MM.1S (cell line): ENCODE measurements around the gene TRAPPC6A.

ENCODE experiments used
- DNase-seq: peaks from one replicate; pipeline ENCODE4 v3.0.0-alpha.2; 2015
- H2AFZ ChIP-seq: fragments of 300-600 bp; sonication (generic); 2 replicates; pipeline ENCODE4 v1.6.0; 2016; ENCODE audit warnings: antibody characterized with exemption, low read length
- H3F3A ChIP-seq: fragments of 300-600 bp; sonication (generic); 2 replicates; pipeline ENCODE4 v1.6.1; 2016; ENCODE audit warnings: mild to moderate bottlenecking, antibody characterized with exemption, low read length, moderate library complexity, mixed read lengths; ENCODE audit not compliant: insufficient read depth
- H3K27ac ChIP-seq: fragments of 300-600 bp; sonication (generic); 2 replicates; pipeline ENCODE4 v1.5.1; 2016; ENCODE audit warnings: mild to moderate bottlenecking, low read length
- H3K27me3 ChIP-seq: fragments of 300-600 bp; sonication (generic); replicated peaks from 2 replicates; pipeline ENCODE4 v1.6.0; 2016; ENCODE audit warnings: low read length; ENCODE audit not compliant: insufficient read depth
- H3K36me3 ChIP-seq: fragments of 300-600 bp; sonication (generic); replicated peaks from 2 replicates; pipeline ENCODE4 v1.6.1; 2016; ENCODE audit warnings: mild to moderate bottlenecking, low read length, mixed read lengths; ENCODE audit not compliant: insufficient read depth
- H3K4me1 ChIP-seq: fragments of 300-600 bp; sonication (generic); 2 replicates; pipeline ENCODE4 v1.6.1; 2016; ENCODE audit warnings: low read length, mixed read lengths
- H3K4me2 ChIP-seq: fragments of 300-600 bp; sonication (generic); 2 replicates; pipeline ENCODE4 v1.6.0; 2016; ENCODE audit warnings: low read depth, low read length
- H3K4me3 ChIP-seq: fragments of 300-600 bp; sonication (generic); 2 replicates; pipeline ENCODE4 v1.5.1; 2016; ENCODE audit warnings: low read length, mixed read lengths
- H3K79me2 ChIP-seq: fragments of 300-600 bp; sonication (generic); 2 replicates; pipeline ENCODE4 v1.6.1; 2016; ENCODE audit warnings: mixed run types, low read length, mixed read lengths
- H3K9ac ChIP-seq: fragments of 300-600 bp; sonication (generic); 2 replicates; pipeline ENCODE4 v1.6.1; 2016; ENCODE audit warnings: low read length, mixed read lengths
- H3K9me2 ChIP-seq: fragments of 300-600 bp; sonication (generic); replicated peaks from 2 replicates; pipeline ENCODE4 v1.6.1; 2016; ENCODE audit warnings: mild to moderate bottlenecking, low read length, mixed read lengths; ENCODE audit not compliant: insufficient read depth
- H3K9me3 ChIP-seq: fragments of 300-600 bp; sonication (generic); replicated peaks from 2 replicates; pipeline ENCODE4 v1.6.1; 2016; ENCODE audit warnings: mild to moderate bottlenecking, low read length, mixed read lengths; ENCODE audit not compliant: insufficient read depth
- H4K20me1 ChIP-seq: fragments of 300-600 bp; sonication (generic); 2 replicates; pipeline ENCODE4 v1.6.1; 2016; ENCODE audit warnings: mild to moderate bottlenecking, low read length, moderate library complexity, mixed read lengths; ENCODE audit not compliant: insufficient read depth
- EZH2 ChIP-seq: fragments of 300-600 bp; sonication (generic); optimal IDR thresholded peaks from 2 replicates; pipeline ENCODE3; 2017; ENCODE audit warnings: low read depth, mild to moderate bottlenecking, antibody characterized with exemption, low read length, mixed read lengths
- EZH2phosphoT487 ChIP-seq: fragments of 300-600 bp; sonication (generic); IDR thresholded peaks from 2 replicates; pipeline ENCODE4 v1.6.1; 2018; ENCODE audit warnings: antibody characterized with exemption, low read length
- TF ChIP-seq, protein P1 (sequence below): fragments of 300-600 bp; sonication (generic); IDR thresholded peaks from 2 replicates; pipeline ENCODE4 v1.5.1; 2016; ENCODE audit warnings: antibody characterized with exemption, low read length, mixed read lengths

TRAPPC6A gene

GRCh38 chr19:45215391-45216191, 37.6 kb upstream of the TRAPPC6A start:
- no peak overlapping the region for H3K9ac ChIP-seq
- DNase-seq: no peak
- no peaks in the 10 kb centered on the region for H3K9me2 ChIP-seq
- no peak overlapping the region for H3K4me2 ChIP-seq
- no peak for TF ChIP-seq EZH2phosphoT487
- TF ChIP-seq, protein P1, sequence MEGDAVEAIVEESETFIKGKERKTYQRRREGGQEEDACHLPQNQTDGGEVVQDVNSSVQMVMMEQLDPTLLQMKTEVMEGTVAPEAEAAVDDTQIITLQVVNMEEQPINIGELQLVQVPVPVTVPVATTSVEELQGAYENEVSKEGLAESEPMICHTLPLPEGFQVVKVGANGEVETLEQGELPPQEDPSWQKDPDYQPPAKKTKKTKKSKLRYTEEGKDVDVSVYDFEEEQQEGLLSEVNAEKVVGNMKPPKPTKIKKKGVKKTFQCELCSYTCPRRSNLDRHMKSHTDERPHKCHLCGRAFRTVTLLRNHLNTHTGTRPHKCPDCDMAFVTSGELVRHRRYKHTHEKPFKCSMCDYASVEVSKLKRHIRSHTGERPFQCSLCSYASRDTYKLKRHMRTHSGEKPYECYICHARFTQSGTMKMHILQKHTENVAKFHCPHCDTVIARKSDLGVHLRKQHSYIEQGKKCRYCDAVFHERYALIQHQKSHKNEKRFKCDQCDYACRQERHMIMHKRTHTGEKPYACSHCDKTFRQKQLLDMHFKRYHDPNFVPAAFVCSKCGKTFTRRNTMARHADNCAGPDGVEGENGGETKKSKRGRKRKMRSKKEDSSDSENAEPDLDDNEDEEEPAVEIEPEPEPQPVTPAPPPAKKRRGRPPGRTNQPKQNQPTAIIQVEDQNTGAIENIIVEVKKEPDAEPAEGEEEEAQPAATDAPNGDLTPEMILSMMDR: no peak
- TF ChIP-seq EZH2: no peak
- no peaks in the 10 kb centered on the region for H3K36me3 ChIP-seq
- H3K9me3 ChIP-seq: no peaks in the 10 kb centered on the region
- H4K20me1 ChIP-seq: no peaks in the 10 kb centered on the region
- no peak overlapping the region for H3K4me3 ChIP-seq
- H2AFZ ChIP-seq: no peak overlapping the region
- H3K4me1 ChIP-seq: no peaks in the 10 kb centered on the region
- H3K27me3 ChIP-seq: peaks cover 72% of the 10 kb centered on the region
- H3K27ac ChIP-seq: no peak overlapping the region
- H3K79me2 ChIP-seq: no peaks in the 10 kb centered on the region
- H3F3A ChIP-seq: no peaks in the 10 kb centered on the region

DNA sequence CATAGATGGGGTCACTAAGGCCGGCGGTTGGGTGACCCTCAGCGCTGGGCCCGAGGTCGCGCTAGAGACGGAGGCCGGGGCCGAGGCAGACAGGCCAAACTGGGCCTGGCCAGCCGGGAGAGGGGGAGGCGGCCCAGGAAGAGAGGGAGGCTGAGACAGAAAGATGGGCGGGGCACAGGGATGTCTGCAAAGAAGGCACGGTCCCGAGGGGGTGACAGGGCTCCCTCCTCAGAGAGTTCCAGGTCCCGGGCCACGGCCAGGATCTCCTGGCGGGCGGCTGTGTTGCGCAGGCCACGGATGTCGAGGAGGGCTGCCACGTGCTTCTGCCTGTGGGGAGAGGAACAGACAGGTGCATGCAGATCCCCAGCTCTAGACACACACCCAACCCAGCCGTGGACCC, 35.0 kb upstream of the TRAPPC6A start:
- H3F3A ChIP-seq: no peaks in the 10 kb centered on the region
- H3K27ac ChIP-seq: no peak overlapping the region
- no peaks in the 10 kb centered on the region for H4K20me1 ChIP-seq
- no peak overlapping the region for H3K4me3 ChIP-seq
- H3K9me2 ChIP-seq: no peaks in the 10 kb centered on the region
- H2AFZ ChIP-seq: no peak overlapping the region
- no peak for DNase-seq
- no peaks in the 10 kb centered on the region for H3K36me3 ChIP-seq
- no peak overlapping the region for H3K4me2 ChIP-seq
- H3K4me1 ChIP-seq: no peaks in the 10 kb centered on the region
- TF ChIP-seq, protein P1: no peak
- no peak for TF ChIP-seq EZH2
- no peak for TF ChIP-seq EZH2phosphoT487
- no peaks in the 10 kb centered on the region for H3K79me2 ChIP-seq
- H3K9ac ChIP-seq: no peak overlapping the region
- H3K9me3 ChIP-seq: no peaks in the 10 kb centered on the region
- peaks cover 51% of the 10 kb centered on the region for H3K27me3 ChIP-seq

- Histone ChIP-seq H3K4me3 (no peak overlapping the region), H3F3A (no peaks in the 10 kb centered on the region), H3K4me1 (no peaks in the 10 kb centered on the region), H2AFZ (no peak overlapping the region), H3K27ac (no peak overlapping the region), H4K20me1 (no peaks in the 10 kb centered on the region), H3K9me2 (no peaks in the 10 kb centered on the region), H3K4me2 (no peak overlapping the region), H3K36me3 (no peaks in the 10 kb centered on the region), H3K9me3 (no peaks in the 10 kb centered on the region), H3K27me3 (peaks cover 39% of the 10 kb centered on the region), H3K79me2 (no peaks in the 10 kb centered on the region), H3K9ac (no peak overlapping the region)
- TF ChIP-seq EZH2phosphoT487 (no peak), EZH2 (no peak)
- TF ChIP-seq, protein P1: no peak
- no peak for DNase-seq
Measured at GRCh38 chr19:45211751-45212381, 33.8 kb upstream of the TRAPPC6A start.
